ENCODE measurements around the gene CNNM3.

CNNM3 gene

GRCh38 chr2:96770442-96771202 lies 45.4 kb upstream of the CNNM3 start:
- Histone ChIP-seq H3K4me3 (ENCODE audit: insufficient read depth in 1 of 2, low read depth in 1 of 2, low read length in 2 of 2) (no peak overlapping the region), H3K27me3 (ENCODE audit: control insufficient read depth in 1 of 2, insufficient read depth in 1 of 2, low read length in 2 of 2) (no peaks in the 10 kb centered on the region), H2BK12ac (ENCODE audit: low read length in 2 of 2) (no peak overlapping the region), H3K4me1 (ENCODE audit: control insufficient read depth, insufficient read depth, low read depth, low read length) (peaks cover 8% of the 10 kb centered on the region), H3K4me2 (ENCODE audit: low read length, poor library complexity, severe bottlenecking) (no peak overlapping the region), H2AFZ (ENCODE audit: low read depth, low read length) (no peak overlapping the region), H3K36me3 (ENCODE audit: control insufficient read depth in 1 of 2, insufficient read depth in 2 of 2, low read depth in 1 of 2, low read length in 2 of 2) (peaks cover 0 to 18% of the 10 kb centered on the region in 2 experiments), H2AK5ac (ENCODE audit: low read length, severe bottlenecking) (no peak overlapping the region), H3K27ac (ENCODE audit: low read length, poor library complexity, severe bottlenecking) (no peak overlapping the region), H3K9ac (ENCODE audit: low read length) (no peak overlapping the region), H4K8ac (ENCODE audit: low read length) (peak overlapping the region; percentile 39), H3K9me3 (ENCODE audit: control insufficient read depth, low read length) (no peaks in the 10 kb centered on the region), H4K91ac (ENCODE audit: low read length) (no peak overlapping the region), H3K18ac (ENCODE audit: low read depth in 1 of 2, low read length in 2 of 2) (no peak overlapping the region), H3K23ac (ENCODE audit: low read length in 2 of 2) (no peak overlapping the region), H2BK120ac (ENCODE audit: low read depth, low read length) (no peak overlapping the region), H3K4ac (ENCODE audit: low read depth in 1 of 2, low read length in 2 of 2) (no peak overlapping the region), H2BK15ac (ENCODE audit: low read depth, poor library complexity, severe bottlenecking) (no peak overlapping the region), H3K79me1 (replicated peaks; ENCODE audit: low read length, poor library complexity, severe bottlenecking) (peaks cover 35% of the 10 kb centered on the region), H3K14ac (ENCODE audit: low read length in 2 of 2) (no peak overlapping the region), H2BK5ac (ENCODE audit: low read depth, low read length, poor library complexity, severe bottlenecking) (no peak overlapping the region)
- 87% methylated on average over 25 of the region's 25 CpGs for WGBS
- DNase-seq = no peak

DNA sequence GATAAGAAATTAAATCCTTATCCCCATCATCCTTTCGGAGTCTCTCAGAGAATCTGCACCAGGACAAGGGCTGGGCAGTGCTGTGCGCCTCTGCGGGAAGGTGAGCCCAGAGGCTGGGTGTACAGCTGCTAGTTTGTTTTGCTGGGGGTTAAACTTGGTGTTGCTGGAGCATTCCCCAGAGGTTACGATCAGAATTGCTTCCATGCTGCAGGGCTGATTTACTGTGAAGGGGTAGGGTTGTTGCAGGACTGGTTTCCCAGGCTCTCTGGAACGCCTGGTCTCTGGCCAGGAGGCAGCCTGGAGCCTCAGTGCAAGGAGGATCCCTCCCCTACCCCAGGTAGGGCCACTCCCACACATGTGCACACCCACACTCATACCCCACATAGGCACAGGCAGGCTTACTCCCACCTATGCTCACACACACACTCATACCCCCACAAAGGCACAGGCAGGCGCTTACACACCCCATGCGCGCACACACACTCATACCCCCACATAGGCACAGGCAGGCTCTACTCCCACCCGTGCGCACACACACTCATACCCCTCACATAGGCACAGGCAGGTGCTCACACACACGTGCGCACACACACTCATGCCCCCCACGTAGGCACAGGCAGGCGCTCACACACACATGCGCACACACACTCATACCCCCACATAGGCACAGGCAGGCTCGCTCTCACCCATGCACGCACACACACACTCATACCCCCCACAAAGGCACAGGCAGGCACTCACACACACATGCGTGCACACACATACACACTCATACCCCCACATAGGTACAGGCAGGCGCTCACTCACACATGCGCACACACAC lies 44.1 kb upstream of the CNNM3 start:
- H2AFZ ChIP-seq (ENCODE audit: low read depth, low read length) = no peak overlapping the region
- no peak overlapping the region for H3K9ac ChIP-seq (ENCODE audit: low read length)
- no peak for DNase-seq
- no peak overlapping the region for H3K4ac ChIP-seq (ENCODE audit: low read depth in 1 of 2, low read length in 2 of 2)
- H3K4me2 ChIP-seq (ENCODE audit: low read length, poor library complexity, severe bottlenecking) = no peak overlapping the region
- peak overlapping the region in 1 of 2 experiments; percentile 89 for H3K14ac ChIP-seq (ENCODE audit: low read length in 2 of 2)
- H3K9me3 ChIP-seq (ENCODE audit: control insufficient read depth, low read length) = no peaks in the 10 kb centered on the region
- no peak overlapping the region for H3K27ac ChIP-seq (ENCODE audit: low read length, poor library complexity, severe bottlenecking)
- peaks cover 31% of the 10 kb centered on the region for H3K79me1 ChIP-seq (replicated peaks; ENCODE audit: low read length, poor library complexity, severe bottlenecking)
- H2BK5ac ChIP-seq (ENCODE audit: low read depth, low read length, poor library complexity, severe bottlenecking) = no peak overlapping the region
- no peak overlapping the region for H3K4me3 ChIP-seq (ENCODE audit: insufficient read depth in 1 of 2, low read depth in 1 of 2, low read length in 2 of 2)
- H2BK15ac ChIP-seq (ENCODE audit: low read depth, poor library complexity, severe bottlenecking) = no peak overlapping the region
- H2BK120ac ChIP-seq (ENCODE audit: low read depth, low read length) = no peak overlapping the region
- H4K8ac ChIP-seq (ENCODE audit: low read length) = no peak overlapping the region
- no peaks in the 10 kb centered on the region for H3K27me3 ChIP-seq (ENCODE audit: control insufficient read depth in 1 of 2, insufficient read depth in 1 of 2, low read length in 2 of 2)
- peaks cover 8% of the 10 kb centered on the region for H3K4me1 ChIP-seq (ENCODE audit: control insufficient read depth, insufficient read depth, low read depth, low read length)
- H3K18ac ChIP-seq (ENCODE audit: low read depth in 1 of 2, low read length in 2 of 2) = no peak overlapping the region
- peaks cover 0 to 17% of the 10 kb centered on the region in 2 experiments for H3K36me3 ChIP-seq (ENCODE audit: control insufficient read depth in 1 of 2, insufficient read depth in 2 of 2, low read depth in 1 of 2, low read length in 2 of 2)
- no peak overlapping the region for H2AK5ac ChIP-seq (ENCODE audit: low read length, severe bottlenecking)
- H2BK12ac ChIP-seq (ENCODE audit: low read length in 2 of 2) = no peak overlapping the region
- H3K23ac ChIP-seq (ENCODE audit: low read length in 2 of 2) = peak overlapping the region in 1 of 2 experiments; percentile 6
- WGBS = 95% methylated on average over 19 of the region's 20 CpGs
- H4K91ac ChIP-seq (ENCODE audit: low read length) = peak overlapping the region; percentile 84

GRCh38 chr2:96772903-96773671 lies 43.0 kb upstream of the CNNM3 start:
- WGBS = 98% methylated on average over 8 of the region's 12 CpGs
- Histone ChIP-seq H2AFZ (ENCODE audit: low read depth, low read length) (no peak overlapping the region), H3K27me3 (ENCODE audit: control insufficient read depth in 1 of 2, insufficient read depth in 1 of 2, low read length in 2 of 2) (no peaks in the 10 kb centered on the region), H2BK120ac (ENCODE audit: low read depth, low read length) (no peak overlapping the region), H3K14ac (ENCODE audit: low read length in 2 of 2) (peak overlapping the region in 1 of 2 experiments; percentile 9), H2BK5ac (ENCODE audit: low read depth, low read length, poor library complexity, severe bottlenecking) (no peak overlapping the region), H3K4me2 (ENCODE audit: low read length, poor library complexity, severe bottlenecking) (no peak overlapping the region), H2AK5ac (ENCODE audit: low read length, severe bottlenecking) (no peak overlapping the region), H3K36me3 (ENCODE audit: control insufficient read depth in 1 of 2, insufficient read depth in 2 of 2, low read depth in 1 of 2, low read length in 2 of 2) (peaks cover 0 to 15% of the 10 kb centered on the region in 2 experiments), H3K4me3 (ENCODE audit: insufficient read depth in 1 of 2, low read depth in 1 of 2, low read length in 2 of 2) (no peak overlapping the region), H3K9me3 (ENCODE audit: control insufficient read depth, low read length) (no peaks in the 10 kb centered on the region), H3K27ac (ENCODE audit: low read length, poor library complexity, severe bottlenecking) (no peak overlapping the region), H3K4ac (ENCODE audit: low read depth in 1 of 2, low read length in 2 of 2) (no peak overlapping the region), H2BK12ac (ENCODE audit: low read length in 2 of 2) (no peak overlapping the region), H3K4me1 (ENCODE audit: control insufficient read depth, insufficient read depth, low read depth, low read length) (peaks cover 8% of the 10 kb centered on the region), H3K79me1 (replicated peaks; ENCODE audit: low read length, poor library complexity, severe bottlenecking) (peaks cover 27% of the 10 kb centered on the region), H3K9ac (ENCODE audit: low read length) (no peak overlapping the region), H2BK15ac (ENCODE audit: low read depth, poor library complexity, severe bottlenecking) (no peak overlapping the region), H3K18ac (ENCODE audit: low read depth in 1 of 2, low read length in 2 of 2) (no peak overlapping the region), H4K8ac (ENCODE audit: low read length) (no peak overlapping the region), H4K91ac (ENCODE audit: low read length) (no peak overlapping the region), H3K23ac (ENCODE audit: low read length in 2 of 2) (no peak overlapping the region)
- DNase-seq = no peak
